ENCODE measurements around the gene CCDC61.

Gene CCDC61

DNA sequence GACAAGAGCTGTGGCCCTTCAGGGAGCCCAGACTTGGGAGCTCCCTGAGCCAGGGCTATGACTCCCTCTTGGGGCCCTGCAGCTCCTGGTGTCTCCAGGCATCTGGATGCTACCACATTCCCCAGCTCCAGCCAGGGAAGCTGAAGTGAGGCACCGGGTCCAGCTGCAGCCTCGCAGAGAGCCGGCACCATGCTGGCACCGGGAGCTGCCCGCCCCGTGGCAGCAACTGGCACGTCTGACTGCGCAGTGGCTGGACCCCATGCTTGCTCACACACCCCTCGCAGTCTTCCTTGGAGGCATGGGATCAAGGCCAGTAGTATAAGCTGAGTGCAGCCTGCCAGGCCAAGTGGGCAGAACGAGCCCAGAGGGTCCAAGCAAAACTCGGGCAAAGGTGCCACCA, 38.1 kb downstream of the CCDC61 start:
- Histone ChIP-seq H3K4me1 (ENCODE audit: insufficient read depth, low read length, severe bottlenecking) (no peaks in the 10 kb centered on the region), H3K27me3 (ENCODE audit: insufficient read depth, low read length) (peaks cover 6% of the 10 kb centered on the region; the same call in 1 of the 2 replicates), H3K79me2 (ENCODE audit: insufficient read depth, low read length) (no peaks in the 10 kb centered on the region), H3K9me2 (ENCODE audit: low read depth, low read length) (no peaks in the 10 kb centered on the region), H3K9ac (ENCODE audit: low read length) (no peak overlapping the region), H2AFZ (ENCODE audit: low read length) (no peak overlapping the region), H3K9me3 (ENCODE audit: low read length) (peaks cover 3% of the 10 kb centered on the region; the same call in 1 of the 2 replicates), H3K4me3 (ENCODE audit: low read depth, low read length, poor library complexity, severe bottlenecking) (no peak overlapping the region), H4K20me1 (ENCODE audit: insufficient read depth, low read length) (no peaks in the 10 kb centered on the region), H3F3A (ENCODE audit: insufficient read depth, low read length) (no peaks in the 10 kb centered on the region), H3K27ac (ENCODE audit: low read depth, low read length, poor library complexity, severe bottlenecking) (no peak overlapping the region), H3K4me2 (ENCODE audit: low read length) (no peak overlapping the region), H3K36me3 (ENCODE audit: insufficient read depth, low read length) (no peaks in the 10 kb centered on the region; the same call in 1 of the 2 replicates)
- TF ChIP-seq, protein P1, sequence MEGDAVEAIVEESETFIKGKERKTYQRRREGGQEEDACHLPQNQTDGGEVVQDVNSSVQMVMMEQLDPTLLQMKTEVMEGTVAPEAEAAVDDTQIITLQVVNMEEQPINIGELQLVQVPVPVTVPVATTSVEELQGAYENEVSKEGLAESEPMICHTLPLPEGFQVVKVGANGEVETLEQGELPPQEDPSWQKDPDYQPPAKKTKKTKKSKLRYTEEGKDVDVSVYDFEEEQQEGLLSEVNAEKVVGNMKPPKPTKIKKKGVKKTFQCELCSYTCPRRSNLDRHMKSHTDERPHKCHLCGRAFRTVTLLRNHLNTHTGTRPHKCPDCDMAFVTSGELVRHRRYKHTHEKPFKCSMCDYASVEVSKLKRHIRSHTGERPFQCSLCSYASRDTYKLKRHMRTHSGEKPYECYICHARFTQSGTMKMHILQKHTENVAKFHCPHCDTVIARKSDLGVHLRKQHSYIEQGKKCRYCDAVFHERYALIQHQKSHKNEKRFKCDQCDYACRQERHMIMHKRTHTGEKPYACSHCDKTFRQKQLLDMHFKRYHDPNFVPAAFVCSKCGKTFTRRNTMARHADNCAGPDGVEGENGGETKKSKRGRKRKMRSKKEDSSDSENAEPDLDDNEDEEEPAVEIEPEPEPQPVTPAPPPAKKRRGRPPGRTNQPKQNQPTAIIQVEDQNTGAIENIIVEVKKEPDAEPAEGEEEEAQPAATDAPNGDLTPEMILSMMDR (IDR thresholded peaks at IDR 0.05; ENCODE audit: low read length) = no peak
- TF ChIP-seq EZH2 (IDR thresholded peaks at IDR 0.05; ENCODE audit: borderline replicate concordance, low read length) = no peak

DNA sequence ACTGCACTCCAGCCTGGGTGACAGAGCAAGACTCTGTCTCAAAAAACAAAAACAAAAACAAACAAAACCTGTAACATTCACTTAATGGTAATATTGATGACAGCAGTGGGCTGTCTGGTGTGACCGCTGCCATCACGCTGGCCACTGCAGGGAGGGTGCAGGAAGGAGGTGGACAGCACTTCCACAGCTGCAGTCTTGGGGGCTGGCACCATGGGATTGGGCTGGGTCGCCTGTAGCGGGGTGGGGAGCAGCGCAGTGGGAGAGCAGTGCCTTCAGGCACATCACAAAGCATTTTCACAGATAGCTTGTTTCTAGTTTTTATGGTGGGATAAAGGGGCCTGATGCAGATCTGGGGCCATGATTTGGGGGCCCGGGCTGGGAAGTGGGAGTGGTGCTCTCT, 40.3 kb downstream of the CCDC61 start:
- Histone ChIP-seq H3K9me2 (ENCODE audit: low read depth, low read length) (no peaks in the 10 kb centered on the region), H2AFZ (ENCODE audit: low read length) (no peak overlapping the region), H3K79me2 (ENCODE audit: insufficient read depth, low read length) (no peaks in the 10 kb centered on the region), H3K27me3 (ENCODE audit: insufficient read depth, low read length) (peaks cover 10% of the 10 kb centered on the region; the same call in 1 of the 2 replicates), H3K4me3 (ENCODE audit: low read depth, low read length, poor library complexity, severe bottlenecking) (no peak overlapping the region), H3K9ac (ENCODE audit: low read length) (no peak overlapping the region), H3K36me3 (ENCODE audit: insufficient read depth, low read length) (no peaks in the 10 kb centered on the region; the same call in 1 of the 2 replicates), H3K27ac (ENCODE audit: low read depth, low read length, poor library complexity, severe bottlenecking) (no peak overlapping the region), H3K9me3 (ENCODE audit: low read length) (peaks cover 3% of the 10 kb centered on the region; the same call in 1 of the 2 replicates), H3K4me2 (ENCODE audit: low read length) (no peak overlapping the region), H4K20me1 (ENCODE audit: insufficient read depth, low read length) (no peaks in the 10 kb centered on the region), H3F3A (ENCODE audit: insufficient read depth, low read length) (no peaks in the 10 kb centered on the region), H3K4me1 (ENCODE audit: insufficient read depth, low read length, severe bottlenecking) (no peaks in the 10 kb centered on the region)
- no peak for TF ChIP-seq EZH2 (IDR thresholded peaks at IDR 0.05; ENCODE audit: borderline replicate concordance, low read length)
- TF ChIP-seq, protein P1 (IDR thresholded peaks at IDR 0.05; ENCODE audit: low read length) = no peak

DNA sequence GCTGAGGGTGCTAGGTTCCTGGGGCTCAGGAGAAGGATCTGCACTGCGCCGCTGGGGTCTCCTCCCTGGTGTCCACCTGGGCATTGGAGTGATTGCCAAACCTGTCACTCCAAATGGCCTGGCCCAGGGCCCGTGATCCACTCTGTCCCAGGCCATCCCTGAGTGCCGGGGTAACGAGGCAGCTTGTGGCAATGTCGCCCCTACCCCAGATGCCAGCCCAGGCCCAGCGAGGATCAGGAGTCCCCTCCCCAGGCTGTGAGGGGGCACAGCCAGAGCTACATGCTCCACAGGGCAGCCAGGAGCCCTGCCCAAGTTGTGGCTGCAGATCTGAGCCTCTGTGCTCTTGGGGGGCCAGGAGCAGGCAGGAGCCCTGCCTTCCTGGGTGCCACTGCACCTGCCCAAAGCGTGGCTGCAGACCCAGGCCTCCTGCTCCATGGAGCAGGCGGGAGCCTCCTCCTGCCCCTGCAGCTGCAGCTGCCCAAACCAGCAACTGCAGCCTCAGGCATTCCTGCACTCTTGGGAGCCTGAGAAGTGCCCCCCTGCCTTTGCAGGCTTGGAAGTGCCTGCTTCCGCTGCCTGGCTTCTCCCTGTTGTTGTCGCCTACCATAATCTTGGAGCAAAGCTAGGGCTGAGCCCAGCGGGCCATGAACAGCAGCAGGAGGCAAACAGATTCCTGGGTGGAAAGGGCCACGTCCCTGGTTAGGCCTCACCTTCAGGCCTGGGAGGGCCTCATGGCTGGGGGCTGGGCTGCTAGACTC, 40.9 kb downstream of the CCDC61 start:
- H3K9me3 ChIP-seq (ENCODE audit: low read length) = peaks cover 3% of the 10 kb centered on the region; the same call in 1 of the 2 replicates
- no peaks in the 10 kb centered on the region for H3K79me2 ChIP-seq (ENCODE audit: insufficient read depth, low read length)
- no peak overlapping the region for H2AFZ ChIP-seq (ENCODE audit: low read length)
- H3K4me3 ChIP-seq (ENCODE audit: low read depth, low read length, poor library complexity, severe bottlenecking) = no peak overlapping the region
- no peak overlapping the region for H3K9ac ChIP-seq (ENCODE audit: low read length)
- TF ChIP-seq EZH2 (IDR thresholded peaks at IDR 0.05; ENCODE audit: borderline replicate concordance, low read length) = no peak
- TF ChIP-seq, protein P1 (IDR thresholded peaks at IDR 0.05; ENCODE audit: low read length) = no peak
- no peak overlapping the region for H3K27ac ChIP-seq (ENCODE audit: low read depth, low read length, poor library complexity, severe bottlenecking)
- H3K4me1 ChIP-seq (ENCODE audit: insufficient read depth, low read length, severe bottlenecking) = no peaks in the 10 kb centered on the region
- no peaks in the 10 kb centered on the region for H3F3A ChIP-seq (ENCODE audit: insufficient read depth, low read length)
- H3K9me2 ChIP-seq (ENCODE audit: low read depth, low read length) = no peaks in the 10 kb centered on the region
- no peaks in the 10 kb centered on the region; the same call in 1 of the 2 replicates for H3K36me3 ChIP-seq (ENCODE audit: insufficient read depth, low read length)
- no peak overlapping the region for H3K4me2 ChIP-seq (ENCODE audit: low read length)
- H3K27me3 ChIP-seq (ENCODE audit: insufficient read depth, low read length) = peaks cover 10% of the 10 kb centered on the region; the same call in 1 of the 2 replicates
- no peaks in the 10 kb centered on the region for H4K20me1 ChIP-seq (ENCODE audit: insufficient read depth, low read length)
